Measurements from ENCODE around the gene NDUFS6.

- TF ChIP-seq EP300 (IDR thresholded peaks at IDR 0.05) (no peak), CTCF (IDR thresholded peaks at IDR 0.05) (no peak), POLR2A (IDR thresholded peaks at IDR 0.05; ENCODE audit: low read depth) (no peak), POLR2AphosphoS5 (IDR thresholded peaks at IDR 0.05) (no peak)
These were observed 35.1 kb downstream of the NDUFS6 start for GRCh38 chr5:1836176-1836890.

Data from esophagus muscularis mucosa (tissue), 4 donors.